GM20431 (cell line): ENCODE measurements around the gene KLRG1.

ENCODE experiments used
- in situ Hi-C: fragments of 300-500 bp; cut with MseI, MboI; formaldehyde crosslinking; loops from one replicate; pipeline ENCODE4 v1.15.0; 2020; ENCODE audit warnings: low sequenced_read_pairs; ENCODE audit not compliant: unreplicated experiment

Gene KLRG1

GRCh38 chr12:8989413-8989812 is at the start of gene KLRG1:
KLRG1 (plus strand) TSS chr12:8989546; CDS start chr12:8989636, 90 bp downstream.
- in situ Hi-C loops = no loop called here

GRCh38 chr12:8941691-8942478 is 47.5 kb upstream of the KLRG1 start:
- in situ Hi-C loops = no loop called here

- in situ Hi-C loops = no loop called here
Measured at GRCh38 chr12:8943565-8944186, 45.7 kb upstream of the KLRG1 start.

- in situ Hi-C loops = no loop called here
Measured at GRCh38 chr12:8946733-8947132, 42.6 kb upstream of the KLRG1 start.

- in situ Hi-C loops = no loop called here
Measured at GRCh38 chr12:8947737-8948136, 41.6 kb upstream of the KLRG1 start.

GRCh38 chr12:8948701-8949341 is 40.5 kb upstream of the KLRG1 start:
- in situ Hi-C loops = no loop called here

GRCh38 chr12:8949342-8950220 is 39.8 kb upstream of the KLRG1 start, which contains the start of gene M6PR:
M6PR (minus strand) TSS chr12:8949645; CDS start chr12:8946404, 3,241 bp downstream.
- in situ Hi-C loops = no loop called here

GRCh38 chr12:8950221-8950527 is 39.2 kb upstream of the KLRG1 start:
- in situ Hi-C loops = no loop called here

- in situ Hi-C loops = no loop called here
Measured at GRCh38 chr12:8950702-8951478, 38.5 kb upstream of the KLRG1 start.

GRCh38 chr12:8951744-8952143 is 37.6 kb upstream of the KLRG1 start:
- in situ Hi-C loops = no loop called here

- in situ Hi-C loops = no loop called here
Measured at GRCh38 chr12:8953773-8954402, 35.5 kb upstream of the KLRG1 start.

- in situ Hi-C loops = no loop called here
Measured at GRCh38 chr12:8956073-8956472, 33.3 kb upstream of the KLRG1 start.

- in situ Hi-C loops = no loop called here
Measured at GRCh38 chr12:8956772-8957171, 32.6 kb upstream of the KLRG1 start.

- in situ Hi-C loops = no loop called here
Measured at GRCh38 chr12:8957561-8957960, 31.8 kb upstream of the KLRG1 start.

GRCh38 chr12:8958066-8958465 is 31.3 kb upstream of the KLRG1 start:
- in situ Hi-C loops = no loop called here

GRCh38 chr12:8960176-8960575 is 29.2 kb upstream of the KLRG1 start:
- in situ Hi-C loops = no loop called here

GRCh38 chr12:8968761-8969160 is 20.6 kb upstream of the KLRG1 start:
- in situ Hi-C loops = no loop called here

GRCh38 chr12:8969861-8970411 is 19.4 kb upstream of the KLRG1 start:
- in situ Hi-C loops = no loop called here

- in situ Hi-C loops = no loop called here
Measured at GRCh38 chr12:8970432-8970831, 18.9 kb upstream of the KLRG1 start.
